A375 (cell line): ENCODE measurements around the gene SLC15A2. TPM values are rescaled to one million over a fixed set of nuclear protein-coding genes. Genes with fewer than 3 reads are reported as not detected.

Experiments
- total RNA-seq: library from RNA; depleted of rRNA; stranded (reverse); fragments of >200 nt; shearing (Covaris generic); gene quantifications from 2 replicates; pipeline ENCODE4 v1.2.3, GENCODE V29; 2014; rRNA removed

The SLC15A2 gene
- total RNA-seq: 0.08 TPM in 1 of 2 replicates, not detected in the other

DNA sequence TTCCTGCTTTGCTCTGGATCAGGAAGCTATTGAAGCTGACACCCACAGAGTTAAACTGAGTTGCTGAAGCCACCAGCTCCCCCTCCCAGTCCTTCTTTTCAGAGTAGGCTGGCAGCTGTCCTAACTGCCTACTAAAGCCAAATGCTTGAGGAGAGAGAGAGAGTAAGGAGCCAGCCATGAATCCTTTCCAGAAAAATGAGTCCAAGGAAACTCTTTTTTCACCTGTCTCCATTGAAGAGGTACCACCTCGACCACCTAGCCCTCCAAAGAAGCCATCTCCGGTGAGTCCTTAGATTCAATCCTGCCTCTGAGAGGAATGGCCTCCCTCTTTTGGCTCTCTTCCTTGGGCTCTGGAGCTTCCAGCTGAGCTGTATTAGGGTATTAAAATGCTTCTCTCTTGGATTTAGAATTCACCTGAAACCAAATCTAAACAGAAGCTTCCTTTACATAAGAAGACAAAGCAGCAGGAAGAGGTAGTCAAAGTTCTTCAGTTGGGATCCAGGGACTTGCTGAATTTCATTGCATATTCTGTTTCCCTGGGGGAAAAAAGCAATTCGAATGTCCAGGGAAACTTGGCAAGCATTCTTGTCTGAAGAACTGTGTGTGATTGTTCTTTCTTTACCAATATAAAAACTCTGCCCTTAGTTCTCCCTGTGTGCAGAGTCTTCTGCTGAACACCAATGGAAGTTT, at the start of gene SLC15A2:
Gene SLC15A2, plus strand, starts transcription at position 101 of the 690 bp plus-strand sequence. Its CDS starts 76 bp downstream, at position 177.

Other genes with a start within 250 kb of the SLC15A2 start
- gene HCLS1, start 233.5 kb upstream of the SLC15A2 start, total RNA-seq: 0.45 TPM in 1 of 2 replicates, not detected in the other
- gene GOLGB1, start 144.7 kb upstream of the SLC15A2 start, total RNA-seq: 36.6 and 38.9 TPM in 2 replicates
- gene IQCB1, start 59.3 kb upstream of the SLC15A2 start, total RNA-seq: 33.5 and 45.1 TPM in 2 replicates
- 2.8 and 4.6 TPM in 2 replicates for gene EAF2, start 59.2 kb upstream of the SLC15A2 start, total RNA-seq
- not detected in 2 replicates for gene ILDR1, start 127.8 kb downstream of the SLC15A2 start, total RNA-seq
- gene CD86, start 161.0 kb downstream of the SLC15A2 start, total RNA-seq: not detected in 2 replicates